Endometrium (tissue), 2 donors: ENCODE results near the gene CBX5.
"Not testable (repeated sequence)": the region's sequence is repeated elsewhere in the genome, so short reads cannot be mapped to it uniquely, and the experiment has no call there.

Source experiments
- FAIRE-seq: peaks from 2 replicates; lab custom pipeline; 2012; peaks lifted over from hg19 to GRCh38; lab: Jason Lieb, UNC
- donor health status: control.
- donor health status: control.

The CBX5 gene

GRCh38 chr12:54265364-54265812, 14.5 kb downstream of the CBX5 start:
- FAIRE-seq, result peak; percentile 80

GRCh38 chr12:54262403-54262925, 17.5 kb downstream of the CBX5 start:
- no peak for FAIRE-seq

GRCh38 chr12:54261815-54262402, 18.0 kb downstream of the CBX5 start:
- FAIRE-seq, result no peak

GRCh38 chr12:54259194-54260011, 20.5 kb downstream of the CBX5 start:
- FAIRE-seq, result no peak

- no peak for FAIRE-seq
Measured at GRCh38 chr12:54258201-54258681, 21.7 kb downstream of the CBX5 start.

GRCh38 chr12:54257332-54257731, 22.6 kb downstream of the CBX5 start:
- no peak for FAIRE-seq

- FAIRE-seq, result no peak
Measured at GRCh38 chr12:54253240-54253639, 26.7 kb downstream of the CBX5 start.

- no peak for FAIRE-seq
Measured at GRCh38 chr12:54251667-54252284, 28.1 kb downstream of the CBX5 start.

- FAIRE-seq, result no peak
Measured at GRCh38 chr12:54249489-54249888, 30.4 kb downstream of the CBX5 start.

- no peak for FAIRE-seq
Measured at GRCh38 chr12:54246011-54246641, 33.8 kb downstream of the CBX5 start.

GRCh38 chr12:54240971-54241588, 38.8 kb downstream of the CBX5 start:
- FAIRE-seq, result no peak

GRCh38 chr12:54240129-54240528, 39.8 kb downstream of the CBX5 start:
- no peak for FAIRE-seq

GRCh38 chr12:54239620-54240019, 40.3 kb downstream of the CBX5 start:
- FAIRE-seq, result no peak

- no peak for FAIRE-seq
Measured at GRCh38 chr12:54238531-54238930, 41.4 kb downstream of the CBX5 start.

GRCh38 chr12:54232790-54233189, 47.1 kb downstream of the CBX5 start:
- FAIRE-seq, result no peak

- not testable (repeated sequence) for FAIRE-seq
Measured at GRCh38 chr12:54231269-54231668, 48.7 kb downstream of the CBX5 start.

GRCh38 chr12:54230555-54230954, 49.4 kb downstream of the CBX5 start:
- no peak for FAIRE-seq

GRCh38 chr12:54229624-54230212, 50.2 kb downstream of the CBX5 start:
- no peak for FAIRE-seq

GRCh38 chr12:54228471-54228870, 51.5 kb downstream of the CBX5 start:
- FAIRE-seq, result no peak

- FAIRE-seq, result not testable (repeated sequence)
Measured at GRCh38 chr12:54227927-54228326, 52.0 kb downstream of the CBX5 start.

- no peak for FAIRE-seq
Measured at GRCh38 chr12:54227376-54227775, 52.5 kb downstream of the CBX5 start.
